ENCODE results near the gene ANKRD7. TPM values are rescaled to one million over a fixed set of nuclear protein-coding genes. Genes with fewer than 3 reads are reported as not detected.

ANKRD7 gene
- total and polyA plus RNA-seq, 2 donors (not counting 3 experiments of a cell fraction or from before 2014, with no cell fraction given), result 0.82 TPM; not detected in 1

- no peak overlapping the region for H3K4me3 ChIP-seq (replicated peaks in 1 of 3; ENCODE audit: insufficient read depth in 1 of 3, low read depth in 1 of 3, low read length in 3 of 3)
- FAIRE-seq (no peak), DNase-seq (ENCODE audit: low read depth, low spot score) (peak; percentile 5)
- H3K27me3 ChIP-seq (ENCODE audit: control insufficient read depth in 2 of 2, insufficient read depth in 2 of 2, low read length in 2 of 2), result no peaks in the 10 kb centered on the region
- H3K9me1 ChIP-seq (replicated peaks; ENCODE audit: control insufficient read depth, extremely low read depth, insufficient read depth, low read length), result no peaks in the 10 kb centered on the region
- H3K4me1 ChIP-seq (ENCODE audit: control insufficient read depth, extremely low read depth, insufficient read depth, low read length), result no peaks in the 10 kb centered on the region
- H2AFZ ChIP-seq (ENCODE audit: low read depth, low read length), result no peak overlapping the region
- BruUV-seq (replicated peaks), result no TSS peak
- intact Hi-C loops (cut with micrococcal nuclease), result loop anchor here (5.0 kb wide), 1 partner anchor 918 kb away; no protein-coding TSS in a partner anchor
- no peaks in the 10 kb centered on the region for H3K9me3 ChIP-seq (replicated peaks; ENCODE audit: control insufficient read depth, insufficient read depth, low read length)
- ChIA-PET POLR2A (no interaction called here), CTCF (no interaction called here)
- H3K27ac ChIP-seq (ENCODE audit: insufficient read depth, low read depth, low read length), result no peak overlapping the region
- TF ChIP-seq EZH2 (IDR thresholded peaks at IDR 0.05; ENCODE audit: borderline replicate concordance, low read depth, low read length, severe bottlenecking), result no peak
- no peak for TF ChIP-seq GATA2 (IDR thresholded peaks at IDR 0.05; ENCODE audit: insufficient read depth, insufficient read length, low read depth, low read length)
- TF ChIP-seq, protein P1, sequence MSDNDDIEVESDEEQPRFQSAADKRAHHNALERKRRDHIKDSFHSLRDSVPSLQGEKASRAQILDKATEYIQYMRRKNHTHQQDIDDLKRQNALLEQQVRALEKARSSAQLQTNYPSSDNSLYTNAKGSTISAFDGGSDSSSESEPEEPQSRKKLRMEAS (IDR thresholded peaks at IDR 0.05; ENCODE audit: insufficient read depth, insufficient read length), result no peak
- no peak for TF ChIP-seq POLR2AphosphoS5 (IDR thresholded peaks at IDR 0.05; ENCODE audit: insufficient read depth, low read depth, low read length)
- TF ChIP-seq, protein P2, sequence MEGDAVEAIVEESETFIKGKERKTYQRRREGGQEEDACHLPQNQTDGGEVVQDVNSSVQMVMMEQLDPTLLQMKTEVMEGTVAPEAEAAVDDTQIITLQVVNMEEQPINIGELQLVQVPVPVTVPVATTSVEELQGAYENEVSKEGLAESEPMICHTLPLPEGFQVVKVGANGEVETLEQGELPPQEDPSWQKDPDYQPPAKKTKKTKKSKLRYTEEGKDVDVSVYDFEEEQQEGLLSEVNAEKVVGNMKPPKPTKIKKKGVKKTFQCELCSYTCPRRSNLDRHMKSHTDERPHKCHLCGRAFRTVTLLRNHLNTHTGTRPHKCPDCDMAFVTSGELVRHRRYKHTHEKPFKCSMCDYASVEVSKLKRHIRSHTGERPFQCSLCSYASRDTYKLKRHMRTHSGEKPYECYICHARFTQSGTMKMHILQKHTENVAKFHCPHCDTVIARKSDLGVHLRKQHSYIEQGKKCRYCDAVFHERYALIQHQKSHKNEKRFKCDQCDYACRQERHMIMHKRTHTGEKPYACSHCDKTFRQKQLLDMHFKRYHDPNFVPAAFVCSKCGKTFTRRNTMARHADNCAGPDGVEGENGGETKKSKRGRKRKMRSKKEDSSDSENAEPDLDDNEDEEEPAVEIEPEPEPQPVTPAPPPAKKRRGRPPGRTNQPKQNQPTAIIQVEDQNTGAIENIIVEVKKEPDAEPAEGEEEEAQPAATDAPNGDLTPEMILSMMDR (IDR thresholded peaks at IDR 0.05; ENCODE audit: extremely low read depth in 1 of 2, insufficient read depth in 1 of 2, low read depth in 1 of 2, low read length in 2 of 2), result no peak
- TF ChIP-seq FOS (IDR thresholded peaks at IDR 0.05; ENCODE audit: borderline replicate concordance, insufficient read depth, low read length), result no peak
- no peak for TF ChIP-seq JUN (IDR thresholded peaks at IDR 0.05; ENCODE audit: borderline replicate concordance, insufficient read depth, insufficient read length, low read depth)
- no peak for TF ChIP-seq POLR2A (IDR thresholded peaks at IDR 0.05; ENCODE audit: low read depth, low read length)
- no peak for TF ChIP-seq MYC (IDR thresholded peaks at IDR 0.05; ENCODE audit: low read depth, low read length)
- no peaks in the 10 kb centered on the region for H3K79me2 ChIP-seq (ENCODE audit: control insufficient read depth, insufficient read depth, low read length)
- no peak overlapping the region for H3K4me2 ChIP-seq (ENCODE audit: insufficient read depth, low read length)
- no peaks in the 10 kb centered on the region for H4K20me1 ChIP-seq (replicated peaks; ENCODE audit: control insufficient read depth, extremely low read depth, insufficient read depth, low read length)
- dilution Hi-C loops (cut with MboI; ENCODE audit: extremely low pct_ligation_motif_present, low sequenced_read_pairs), result no loop called here
- no peak overlapping the region for H3K9ac ChIP-seq (replicated peaks; ENCODE audit: extremely low read depth, insufficient read depth, low read length)
- H3K36me3 ChIP-seq (ENCODE audit: control insufficient read depth in 2 of 2, extremely low read depth in 1 of 2, insufficient read depth in 2 of 2, low read length in 2 of 2), result no peaks in the 10 kb centered on the region
Observed at GRCh38 chr7:118259115-118259514, 34.6 kb downstream of the ANKRD7 start.

Measured in endothelial cell of umbilical vein (primary cell).